H1 (cell line): ENCODE results near the gene CXADR. TPM values are rescaled to one million over a fixed set of nuclear protein-coding genes. Genes with fewer than 3 reads are reported as not detected.

ENCODE experiments used
- E2F6 ChIP-seq: IDR thresholded peaks from 2 replicates; pipeline ENCODE4 v1.6.1; 2012; ENCODE audit warnings: inconsistent platforms
- EP300 ChIP-seq, 2 experiments: IDR thresholded peaks; 1 replicate in 1 of 2; 2 replicates in 1 of 2; pipeline ENCODE4 v1.6.1; 2011 to 2012; ENCODE audit warnings: low read depth in 2 of 2, low read length in 2 of 2, mild to moderate bottlenecking in 2 of 2, borderline replicate concordance in 1 of 2, inconsistent platforms in 1 of 2, moderate library complexity in 1 of 2
- POU5F1 ChIP-seq: IDR thresholded peaks from 2 replicates; pipeline ENCODE4 v1.6.1; 2011; ENCODE audit warnings: low read depth, mild to moderate bottlenecking, low read length, moderate library complexity
- SIN3A ChIP-seq, 2 experiments: IDR thresholded peaks in 1 of 2; conservative IDR thresholded peaks in 1 of 2; 2 replicates each; pipeline ENCODE4 v1.6.1; 2011 to 2012; ENCODE audit warnings: low read length in 2 of 2, improper control_type of control experiment in 1 of 2, low read depth in 1 of 2, mild to moderate bottlenecking in 1 of 2
- SP1 ChIP-seq: IDR thresholded peaks from 2 replicates; pipeline ENCODE4 v1.6.1; 2011; ENCODE audit warnings: low read depth, low read length
- polyA plus RNA-seq, 7 experiments: library from polyadenylated mRNA; depleted of rRNA in 3 of 7; stranded (reverse) in 5 of 7; unstranded in 2 of 7; fragments of >200 nt in 5 of 7; fragments of 200-250 nt in 2 of 7; gene quantifications; 1 replicate in 5 of 7; 2 replicates in 1 of 7; 4 replicates in 1 of 7; pipeline versions ENCODE4 v1.2.1 to v1.2.3, GENCODE V29; 2011 to 2013; ENCODE audit warnings: missing spikeins in 2 of 7, mixed read lengths in 2 of 7
- total RNA-seq: library from RNA; stranded (reverse); fragmentation: NEBNext Ultra II Directional; extraction: Animal tissue kit (Norgen Biotek cat#: 25700); gene quantifications from 2 replicates; pipeline ENCODE4 v1.2.1, GENCODE V29; 2021

Gene CXADR
- total and polyA plus RNA-seq, 2 of the 8 experiments (the other 6 are each of a cell fraction or from before 2014, with no cell fraction given) = 45.6 to 145 TPM

GRCh38 chr21:17578876-17579275 is 66.0 kb downstream of the CXADR start (continued):
- TF ChIP-seq SP1 (no peak), POU5F1 (no peak), EP300 (IDR thresholded peaks at IDR 0.05; ENCODE audit: borderline replicate concordance in 1 of 2, low read depth in 2 of 2, low read length in 2 of 2) (no peak), SIN3A (conservative IDR thresholded peaks at IDR 0.05 in 1 of 2, IDR thresholded peaks at IDR 0.05 in 1 of 2; ENCODE audit: low read depth in 1 of 2, low read length in 2 of 2) (no peak), E2F6 (no peak)
